Lower lobe of right lung (tissue), 2 donors: ENCODE measurements around the gene LIN9. TPM values are rescaled to one million over a fixed set of nuclear protein-coding genes. Genes with fewer than 3 reads are reported as not detected.
"Not testable (repeated sequence)": the region's sequence is repeated elsewhere in the genome, so short reads cannot be mapped to it uniquely, and the experiment has no call there.

Source experiments
- ATAC-seq, 2 donors: fragments of 200-7000 bp; cut with Tn5 transposase; one replicate each; pipeline ENCODE4 v1.9.1; 2020 to 2022; ENCODE audit warnings: mild to moderate bottlenecking in 2 of 2, moderate library complexity in 2 of 2
- DNase-seq: peaks from one replicate; pipeline ENCODE4 v3.0.0-alpha.2; 2020
- H3K27ac ChIP-seq: fragments of 200-600 bp; one replicate; pipeline ENCODE4 v1.8.0; 2022
- H3K27me3 ChIP-seq: fragments of 200-600 bp; one replicate; pipeline ENCODE4 v1.8.0; 2022; ENCODE audit warnings: low read depth
- H3K36me3 ChIP-seq: fragments of 200-600 bp; one replicate; pipeline ENCODE4 v1.8.0; 2022; ENCODE audit warnings: mild to moderate bottlenecking
- H3K4me1 ChIP-seq: fragments of 200-600 bp; one replicate; pipeline ENCODE4 v1.8.0; 2022
- H3K4me3 ChIP-seq: fragments of 200-600 bp; one replicate; pipeline ENCODE4 v1.8.0; 2022; ENCODE audit warnings: mild to moderate bottlenecking
- H3K9me3 ChIP-seq: fragments of 200-600 bp; one replicate; pipeline ENCODE4 v1.8.0; 2022
- intact Hi-C: fragments of 100-400 bp; cut with DNase I; formaldehyde crosslinking; loops from one replicate; pipeline ENCODE4 v1.11.0; 2022
- total RNA-seq: library from RNA; stranded (reverse); fragmentation: NEBNext Ultra II Directional; extraction: Animal tissue kit (Norgen Biotek cat#: 25700); gene quantifications from one replicate; pipeline ENCODE4 v1.2.1, GENCODE V29; 2021
- TF ChIP-seq, protein P1 (sequence below): fragments of 200-600 bp; IDR thresholded peaks from one replicate; pipeline ENCODE4 v1.8.0; 2022; ENCODE audit warnings: antibody characterized with exemption, mild to moderate bottlenecking
- donor health status: DM: no; HTN: yes; CAD: no; lungs with severe emphysema.

The LIN9 gene
- total RNA-seq, 1 donor from 2014 or later = 3.5 TPM

DNA sequence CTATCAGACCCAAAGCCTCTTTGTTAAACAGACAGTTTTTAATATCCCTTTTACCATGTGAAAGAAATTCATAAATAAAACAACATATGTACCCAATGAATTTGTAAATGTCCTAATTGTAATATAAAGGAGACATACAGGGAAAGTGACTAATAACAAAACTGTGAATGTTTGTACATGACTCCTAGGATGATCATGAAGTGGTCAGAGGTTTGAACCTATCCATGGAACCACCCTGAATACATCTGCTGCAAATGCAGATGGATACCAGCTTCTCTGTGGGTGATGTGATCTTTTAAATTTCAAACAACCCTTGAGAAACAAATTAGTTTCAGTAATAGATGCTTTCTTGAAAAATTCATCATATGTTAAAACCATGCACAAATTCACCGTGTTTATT, 105.7 kb downstream of the LIN9 start:
- DNase-seq (no peak), ATAC-seq (no peak)
- no peaks in the 10 kb centered on the region for H3K9me3 ChIP-seq
- intact Hi-C loops = no loop called here
- H3K36me3 ChIP-seq = no peaks in the 10 kb centered on the region
- H3K4me3 ChIP-seq = no peak overlapping the region
- no peaks in the 10 kb centered on the region for H3K27me3 ChIP-seq
- TF ChIP-seq, protein P1, sequence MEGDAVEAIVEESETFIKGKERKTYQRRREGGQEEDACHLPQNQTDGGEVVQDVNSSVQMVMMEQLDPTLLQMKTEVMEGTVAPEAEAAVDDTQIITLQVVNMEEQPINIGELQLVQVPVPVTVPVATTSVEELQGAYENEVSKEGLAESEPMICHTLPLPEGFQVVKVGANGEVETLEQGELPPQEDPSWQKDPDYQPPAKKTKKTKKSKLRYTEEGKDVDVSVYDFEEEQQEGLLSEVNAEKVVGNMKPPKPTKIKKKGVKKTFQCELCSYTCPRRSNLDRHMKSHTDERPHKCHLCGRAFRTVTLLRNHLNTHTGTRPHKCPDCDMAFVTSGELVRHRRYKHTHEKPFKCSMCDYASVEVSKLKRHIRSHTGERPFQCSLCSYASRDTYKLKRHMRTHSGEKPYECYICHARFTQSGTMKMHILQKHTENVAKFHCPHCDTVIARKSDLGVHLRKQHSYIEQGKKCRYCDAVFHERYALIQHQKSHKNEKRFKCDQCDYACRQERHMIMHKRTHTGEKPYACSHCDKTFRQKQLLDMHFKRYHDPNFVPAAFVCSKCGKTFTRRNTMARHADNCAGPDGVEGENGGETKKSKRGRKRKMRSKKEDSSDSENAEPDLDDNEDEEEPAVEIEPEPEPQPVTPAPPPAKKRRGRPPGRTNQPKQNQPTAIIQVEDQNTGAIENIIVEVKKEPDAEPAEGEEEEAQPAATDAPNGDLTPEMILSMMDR = no peak
- H3K4me1 ChIP-seq = no peaks in the 10 kb centered on the region
- H3K27ac ChIP-seq = no peak overlapping the region

DNA sequence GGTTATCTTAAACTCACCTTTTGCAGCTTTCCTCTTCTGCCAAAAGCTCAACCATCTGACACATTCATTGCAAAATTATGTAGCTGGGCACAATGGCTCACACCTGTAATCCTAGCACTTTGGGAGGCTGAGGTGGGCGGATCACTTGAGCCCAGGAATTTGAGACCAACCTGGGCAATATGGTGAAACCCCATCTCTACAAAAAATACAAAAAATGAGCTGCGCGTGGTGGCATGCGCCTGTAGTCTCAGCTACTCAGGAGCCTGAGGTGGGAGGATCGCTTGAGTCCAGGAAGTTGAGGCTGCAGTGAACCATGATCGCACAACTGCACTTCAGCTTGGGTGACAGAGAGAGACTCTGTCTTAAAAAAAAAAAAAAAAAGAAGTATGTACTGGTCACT, 106.3 kb downstream of the LIN9 start:
- H3K27me3 ChIP-seq, H3K4me3 ChIP-seq, H3K9me3 ChIP-seq, H3K27ac ChIP-seq, H3K4me1 ChIP-seq, DNase-seq, H3K36me3 ChIP-seq, ATAC-seq, intact Hi-C loops: not testable (repeated sequence)

DNA sequence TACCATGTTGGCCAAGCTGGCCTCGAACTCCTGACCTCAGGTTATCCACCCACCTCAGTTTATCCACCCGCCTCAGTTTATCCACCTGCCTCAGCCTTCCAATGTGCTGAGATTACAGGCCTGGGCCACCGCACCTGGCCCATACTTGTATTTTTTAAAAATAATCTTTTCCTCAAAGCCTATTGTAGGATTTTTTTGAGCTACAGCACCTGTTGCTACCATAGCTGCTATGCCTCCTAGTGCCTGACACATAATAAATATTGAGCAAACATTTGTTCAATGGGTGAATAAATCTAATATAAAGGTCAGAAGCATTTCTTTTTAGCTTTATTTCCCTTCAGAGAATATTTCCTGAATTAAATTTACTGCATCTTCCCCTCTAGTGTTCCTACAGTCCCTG, 106.7 kb downstream of the LIN9 start:
- no peak overlapping the region for H3K27ac ChIP-seq
- H3K4me1 ChIP-seq = no peaks in the 10 kb centered on the region
- H3K9me3 ChIP-seq = no peaks in the 10 kb centered on the region
- H3K27me3 ChIP-seq = no peaks in the 10 kb centered on the region
- intact Hi-C loops = no loop called here
- H3K36me3 ChIP-seq = no peaks in the 10 kb centered on the region
- TF ChIP-seq, protein P1 = no peak
- DNase-seq (no peak), ATAC-seq (no peak)
- H3K4me3 ChIP-seq = no peak overlapping the region

DNA sequence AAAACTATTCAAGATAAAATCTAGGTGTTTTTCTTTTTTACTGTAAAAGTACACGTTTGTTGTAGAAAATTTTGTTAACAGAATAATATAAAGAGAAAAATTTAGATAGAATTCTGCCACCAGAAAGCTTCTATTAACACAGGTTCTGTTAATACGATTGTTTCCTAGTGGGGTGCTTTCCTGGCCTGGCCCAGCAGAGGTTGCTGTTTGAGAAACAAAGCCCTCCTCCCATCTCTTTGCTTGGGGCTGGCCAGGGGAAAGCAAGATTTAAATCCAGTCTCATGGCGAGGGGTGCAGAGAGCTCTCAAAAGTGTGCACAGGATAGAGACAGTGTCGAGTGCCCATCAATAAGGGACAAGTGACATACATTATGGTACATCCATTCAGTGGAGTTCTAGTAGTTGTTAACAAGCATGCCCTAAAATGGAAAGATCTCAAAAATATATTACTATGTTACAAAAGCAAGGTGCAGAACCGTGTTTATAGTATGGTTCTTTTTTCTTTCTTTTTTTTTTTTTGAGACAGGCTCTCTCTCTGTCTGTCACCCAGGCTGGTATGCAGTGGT, 107.9 kb downstream of the LIN9 start:
- Histone ChIP-seq H3K36me3 (no peaks in the 10 kb centered on the region), H3K27me3 (no peaks in the 10 kb centered on the region), H3K27ac (no peak overlapping the region), H3K4me3 (no peak overlapping the region), H3K9me3 (no peaks in the 10 kb centered on the region), H3K4me1 (no peaks in the 10 kb centered on the region)
- intact Hi-C loops = no loop called here
- DNase-seq (no peak), ATAC-seq (peak in 1 of 2 donors; percentile 64)
- TF ChIP-seq, protein P1 = peak; percentile 9

DNA sequence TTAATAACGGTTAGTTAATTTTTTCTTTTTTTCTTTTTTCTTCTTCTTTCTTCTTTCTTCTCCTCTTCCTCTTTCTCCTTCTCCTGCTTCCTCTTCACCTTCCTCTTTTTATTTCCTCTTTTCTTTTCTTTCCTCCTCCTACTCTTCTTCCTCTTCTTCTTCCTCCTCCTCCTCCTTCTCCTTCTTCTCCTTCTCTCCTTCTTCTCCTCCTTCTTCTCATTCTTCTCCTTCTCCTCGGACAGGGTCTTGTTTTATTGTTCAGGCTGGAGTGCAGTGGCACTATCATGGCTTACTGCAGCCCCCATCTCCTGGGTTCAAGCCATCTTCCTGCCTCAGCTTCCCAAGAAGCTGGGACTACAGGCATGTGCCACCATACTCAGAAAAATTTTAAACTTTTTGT, 109.0 kb downstream of the LIN9 start:
- Histone ChIP-seq H3K27me3 (no peaks in the 10 kb centered on the region), H3K27ac (no peak overlapping the region), H3K9me3 (no peaks in the 10 kb centered on the region), H3K4me3 (no peak overlapping the region), H3K4me1 (no peaks in the 10 kb centered on the region), H3K36me3 (no peaks in the 10 kb centered on the region)
- intact Hi-C loops = loop anchor here (10.0 kb wide), 1 partner anchor 75 kb away; no protein-coding TSS in a partner anchor
- TF ChIP-seq, protein P1 = no peak
- no peak for ATAC-seq
- DNase-seq = no peak

DNA sequence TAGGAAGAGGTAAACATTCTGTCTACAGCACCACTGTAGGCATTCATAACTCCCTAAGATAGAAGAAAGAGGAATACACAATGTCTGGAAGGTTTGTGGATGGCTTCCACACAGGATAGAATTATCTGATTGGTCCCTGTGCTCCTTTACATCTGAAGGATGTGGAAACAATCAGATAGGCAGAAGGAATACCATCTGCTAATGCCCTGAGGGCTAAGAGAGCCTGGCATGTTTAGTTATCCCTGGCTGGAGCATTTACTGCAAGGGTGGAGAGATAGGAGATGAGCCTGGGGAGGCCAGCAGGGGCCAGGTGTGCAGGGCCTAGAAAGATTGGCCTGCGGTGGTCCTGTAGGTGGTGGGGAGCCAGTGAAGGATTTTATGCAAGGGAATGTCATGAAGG, 113.8 kb downstream of the LIN9 start:
- no peak for ATAC-seq
- no peaks in the 10 kb centered on the region for H3K27me3 ChIP-seq
- H3K4me1 ChIP-seq = no peaks in the 10 kb centered on the region
- H3K4me3 ChIP-seq = no peak overlapping the region
- no peaks in the 10 kb centered on the region for H3K9me3 ChIP-seq
- intact Hi-C loops = loop anchor here (10.0 kb wide), 1 partner anchor 70 kb away; no protein-coding TSS in a partner anchor
- DNase-seq = no peak
- H3K36me3 ChIP-seq = no peaks in the 10 kb centered on the region
- H3K27ac ChIP-seq = no peak overlapping the region
- TF ChIP-seq, protein P1 = no peak
